Fibroblast of the aortic adventitia (primary cell): Measurements from ENCODE around the gene MAPK8IP2. TPM values are rescaled to one million over a fixed set of nuclear protein-coding genes. Genes with fewer than 3 reads are reported as not detected.
A peak's percentile ranks its signal among the peaks of the same experiment; 100 is the strongest.

Experiments used
- DNase-seq: peaks from one replicate; pipeline ENCODE4 v3.0.0-alpha.2; 2010; ENCODE audit warnings: low read depth
- H3K4me3 ChIP-seq: 2 replicates; pipeline ENCODE4 v1.5.1; 2011; ENCODE audit warnings: low read depth, mild to moderate bottlenecking, control low read depth, low read length, moderate library complexity
- total RNA-seq: library from RNA; depleted of rRNA; stranded (reverse); fragments of >200 nt; gene quantifications from 2 replicates; pipeline ENCODE4 v1.2.3, GENCODE V29; 2012; ENCODE audit warnings: low replicate concordance
- TF ChIP-seq, protein P1 (sequence below): IDR thresholded peaks from 2 replicates; pipeline ENCODE4 v1.5.1; 2011; ENCODE audit warnings: mild to moderate bottlenecking, low read length, control low read depth, inconsistent platforms; ENCODE audit not compliant: insufficient read depth

MAPK8IP2 gene
- total RNA-seq = 0.27 and 1.1 TPM in 2 replicates

DNA sequence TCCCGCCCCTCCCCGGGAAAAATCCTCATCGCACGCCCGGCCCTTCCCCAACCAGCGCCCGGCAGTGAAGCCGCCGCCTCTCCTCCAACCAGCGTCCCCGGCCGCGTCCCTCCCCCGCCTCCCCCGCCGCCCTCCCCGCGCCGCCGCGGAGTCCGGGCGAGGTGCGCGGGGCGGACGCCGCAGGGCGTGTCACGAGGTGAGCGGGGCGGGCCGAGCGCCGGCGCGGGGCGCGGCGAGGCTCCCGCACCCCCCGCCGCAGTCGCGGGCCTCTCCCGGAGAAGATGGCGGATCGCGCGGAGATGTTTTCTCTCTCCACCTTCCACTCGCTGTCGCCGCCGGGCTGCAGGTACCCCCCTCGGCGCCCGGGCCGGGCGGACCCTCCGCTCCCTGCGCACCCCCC, at the start of gene MAPK8IP2:
TSS of gene MAPK8IP2 (plus strand) at position 256 of the 400 bp plus-strand sequence. CDS start at position 282, 26 bp downstream.
- TF ChIP-seq, protein P1, sequence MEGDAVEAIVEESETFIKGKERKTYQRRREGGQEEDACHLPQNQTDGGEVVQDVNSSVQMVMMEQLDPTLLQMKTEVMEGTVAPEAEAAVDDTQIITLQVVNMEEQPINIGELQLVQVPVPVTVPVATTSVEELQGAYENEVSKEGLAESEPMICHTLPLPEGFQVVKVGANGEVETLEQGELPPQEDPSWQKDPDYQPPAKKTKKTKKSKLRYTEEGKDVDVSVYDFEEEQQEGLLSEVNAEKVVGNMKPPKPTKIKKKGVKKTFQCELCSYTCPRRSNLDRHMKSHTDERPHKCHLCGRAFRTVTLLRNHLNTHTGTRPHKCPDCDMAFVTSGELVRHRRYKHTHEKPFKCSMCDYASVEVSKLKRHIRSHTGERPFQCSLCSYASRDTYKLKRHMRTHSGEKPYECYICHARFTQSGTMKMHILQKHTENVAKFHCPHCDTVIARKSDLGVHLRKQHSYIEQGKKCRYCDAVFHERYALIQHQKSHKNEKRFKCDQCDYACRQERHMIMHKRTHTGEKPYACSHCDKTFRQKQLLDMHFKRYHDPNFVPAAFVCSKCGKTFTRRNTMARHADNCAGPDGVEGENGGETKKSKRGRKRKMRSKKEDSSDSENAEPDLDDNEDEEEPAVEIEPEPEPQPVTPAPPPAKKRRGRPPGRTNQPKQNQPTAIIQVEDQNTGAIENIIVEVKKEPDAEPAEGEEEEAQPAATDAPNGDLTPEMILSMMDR = no peak
- DNase-seq = no peak
- peak within 1 kb of the TSS; percentile 22 for H3K4me3 ChIP-seq

DNA sequence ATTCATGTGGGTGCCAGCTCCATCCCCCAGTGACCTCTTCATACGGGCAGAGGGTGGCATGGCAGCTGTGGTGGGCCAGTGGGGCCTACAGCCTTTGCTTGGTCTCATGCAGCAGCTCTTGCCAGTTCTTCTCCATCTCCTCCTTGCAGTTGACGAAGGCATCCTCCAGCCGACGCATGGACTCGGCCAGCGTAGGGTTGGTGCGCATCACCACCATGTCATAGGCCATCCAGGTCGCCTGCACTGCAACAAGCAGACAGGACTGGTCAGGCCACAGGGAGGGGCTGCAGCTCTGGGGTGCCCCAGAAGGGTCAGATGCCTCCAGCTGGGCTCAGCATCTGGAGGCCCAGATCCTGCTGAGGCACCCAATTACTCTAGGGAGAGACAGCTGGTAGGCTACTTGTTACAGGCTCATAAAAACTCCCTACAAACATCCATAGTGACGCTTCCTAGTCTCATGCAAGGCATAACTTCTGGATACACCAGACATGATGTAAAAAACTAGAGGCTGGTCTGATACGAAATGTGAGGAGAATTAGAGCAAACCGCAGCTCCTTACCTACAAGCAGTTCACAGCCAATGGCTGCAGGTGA, 49.3 kb upstream of the MAPK8IP2 start:
- no peak overlapping the region for H3K4me3 ChIP-seq
- TF ChIP-seq, protein P1 = no peak
- no peak for DNase-seq

DNA sequence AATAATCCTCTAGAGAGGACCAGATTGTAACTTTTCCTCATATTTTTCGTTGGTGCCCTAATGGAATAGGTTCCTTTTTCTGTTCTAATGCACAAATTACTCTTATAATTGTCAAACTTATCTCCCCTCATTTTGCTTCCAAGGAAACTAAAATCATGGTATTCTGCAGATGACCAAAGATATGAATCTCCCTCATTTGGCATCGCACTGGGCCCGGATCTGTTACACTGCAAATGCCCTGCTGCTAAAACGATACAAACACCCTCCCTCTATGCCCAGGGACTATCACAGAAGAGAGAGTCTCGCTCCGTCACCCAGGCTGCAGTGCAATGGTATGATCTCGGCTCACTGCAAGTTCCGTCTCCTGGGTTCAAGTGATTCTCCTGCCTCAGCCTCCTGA, 47.3 kb upstream of the MAPK8IP2 start:
- DNase-seq = no peak
- TF ChIP-seq, protein P1 = no peak
- no peak overlapping the region for H3K4me3 ChIP-seq

DNA sequence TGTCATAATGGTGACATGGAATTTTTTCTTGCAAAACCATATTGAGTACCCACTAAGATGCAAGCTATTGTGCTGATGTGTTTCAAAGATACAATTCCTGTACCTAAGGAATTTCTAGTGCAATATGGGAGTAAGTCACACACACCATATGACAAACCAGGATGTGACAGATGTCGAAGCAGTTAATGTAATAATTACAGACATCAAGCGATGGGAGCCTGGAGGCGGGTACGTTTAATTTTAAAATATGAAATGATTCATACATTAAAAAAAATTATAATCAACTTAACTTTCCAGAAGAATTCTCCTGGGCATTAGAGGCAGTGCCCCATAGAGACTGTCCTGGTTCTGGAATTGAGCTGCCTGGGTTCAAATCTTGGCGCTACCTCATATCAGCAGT, 43.9 kb upstream of the MAPK8IP2 start:
- no peak overlapping the region for H3K4me3 ChIP-seq
- DNase-seq = no peak
- TF ChIP-seq, protein P1 = no peak

DNA sequence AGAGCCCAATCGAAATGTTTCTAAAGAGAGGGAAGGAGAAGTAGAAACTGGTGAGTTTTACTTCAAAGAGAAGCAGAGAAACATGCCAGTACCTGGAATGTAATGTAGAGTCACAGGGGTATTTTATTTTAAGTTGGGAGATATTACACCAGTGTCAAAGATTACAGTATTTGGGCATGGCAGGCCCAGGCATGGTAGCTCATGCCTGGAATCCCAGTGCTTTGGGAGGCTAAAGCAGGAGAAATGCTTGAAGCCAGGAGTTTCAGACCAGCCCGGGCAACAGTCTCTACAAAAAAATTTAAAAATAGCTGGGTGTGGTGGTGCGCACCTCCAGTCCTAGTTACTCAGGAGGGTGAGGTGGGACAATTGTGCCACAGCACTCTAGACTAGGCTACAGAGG, 40.6 kb upstream of the MAPK8IP2 start:
- no peak for DNase-seq

DNA sequence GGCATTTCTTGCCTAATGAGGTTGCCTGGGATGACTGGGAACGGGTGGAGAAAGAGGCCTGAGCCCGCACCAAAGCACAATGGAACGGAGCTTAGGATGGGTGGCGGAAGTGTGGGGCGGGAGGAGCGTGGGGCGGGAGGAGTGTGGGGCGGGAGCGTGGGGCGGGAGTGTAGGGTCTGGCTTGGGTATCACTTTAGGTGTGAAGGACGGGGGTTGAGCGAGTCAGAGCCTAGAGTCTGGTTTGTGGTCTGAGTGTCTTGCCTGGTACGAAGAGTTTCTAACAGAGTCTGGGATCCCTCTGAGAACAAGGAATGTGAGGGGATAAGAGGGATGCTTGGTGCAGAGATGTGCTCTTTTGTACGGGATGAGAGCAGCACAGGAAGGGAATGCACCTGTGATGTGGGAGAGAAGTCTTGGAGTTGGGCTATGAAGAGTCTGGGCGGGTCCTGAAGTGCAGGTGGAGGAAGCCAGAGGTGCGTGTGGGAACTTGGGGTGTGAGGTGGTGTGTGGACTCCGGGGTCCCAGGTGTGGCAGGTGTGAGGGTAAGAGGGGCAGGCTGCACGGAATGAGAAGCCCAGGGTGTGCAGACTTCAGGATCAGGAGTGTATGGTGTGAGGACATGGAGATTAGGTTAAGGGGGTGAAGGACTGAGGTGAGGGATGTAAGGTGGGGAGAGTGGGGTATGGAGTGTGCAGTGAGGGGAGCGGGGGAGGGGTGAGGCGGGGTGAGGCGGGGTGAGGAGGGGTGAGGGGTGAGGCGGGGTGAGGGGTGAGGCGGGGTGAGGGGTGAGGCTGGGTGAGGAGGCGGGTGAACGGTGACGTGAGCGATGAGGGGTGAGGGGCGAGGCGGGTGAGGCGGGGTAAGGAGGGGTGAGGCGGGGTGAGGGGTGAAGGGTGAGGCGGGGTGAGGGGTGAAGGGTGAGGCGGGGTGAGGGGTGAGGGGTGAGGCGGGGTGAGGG, 38.9 kb upstream of the MAPK8IP2 start:
- no peak overlapping the region for H3K4me3 ChIP-seq
- DNase-seq = no peak
- TF ChIP-seq, protein P1 = no peak

More for the DNA sequence above, 40.6 kb upstream of the MAPK8IP2 start:
- no peak overlapping the region for H3K4me3 ChIP-seq
- TF ChIP-seq, protein P1 = no peak
